HCT116 (cell line): ENCODE data around the gene CMPK1.

Source experiments
- JUND ChIP-seq: IDR thresholded peaks from 2 replicates; pipeline ENCODE4 v1.6.1; 2012
- POLR2AphosphoS5 ChIP-seq: IDR thresholded peaks from 2 replicates; pipeline ENCODE4 v1.6.1; 2011; ENCODE audit warnings: mild to moderate bottlenecking, low read depth, low read length, moderate library complexity
- RAD21 ChIP-seq: IDR thresholded peaks from 2 replicates; pipeline ENCODE4 v1.6.1; 2012; ENCODE audit warnings: low read depth, mild to moderate bottlenecking
- YY1 ChIP-seq: IDR thresholded peaks from 2 replicates; pipeline ENCODE4 v1.6.1; 2011; ENCODE audit warnings: low read length, low read depth, moderate library complexity, mild to moderate bottlenecking; ENCODE audit not compliant: insufficient replicate concordance; ENCODE audit errors: extremely low read depth
- ZFX ChIP-seq: fragments of 450-650 bp; IDR thresholded peaks from 2 replicates; pipeline ENCODE4 v1.6.1; 2017
- ZNF274 ChIP-seq: fragments of 200-500 bp; sonication (Bioruptor generic); IDR thresholded peaks from 2 replicates; pipeline ENCODE4 v1.6.1; 2014; ENCODE audit warnings: mild to moderate bottlenecking, low read depth, low read length, inconsistent platforms
- TF ChIP-seq, protein P1 (sequence below): IDR thresholded peaks from 2 replicates; pipeline ENCODE4 v1.6.1; 2012
- TF ChIP-seq, protein P2 (sequence below), 3 experiments: fragments of 200-600 bp in 1 of 3; sonication (generic) in 1 of 3; IDR thresholded peaks in 2 of 3; conservative IDR thresholded peaks in 1 of 3; 2 replicates each; pipeline ENCODE4 v1.5.1; 2012 to 2017; ENCODE audit warnings: low read depth in 2 of 3, low read length in 2 of 3, antibody characterized with exemption in 1 of 3, borderline replicate concordance in 1 of 3, control low read depth in 1 of 3, mild to moderate bottlenecking in 1 of 3, mixed read lengths in 1 of 3, mixed run types in 1 of 3, moderate library complexity in 1 of 3; ENCODE audit not compliant: insufficient read depth in 1 of 3
- TF ChIP-seq, protein P3 (sequence below): IDR thresholded peaks from 2 replicates; pipeline ENCODE4 v1.6.1; 2011; ENCODE audit warnings: mild to moderate bottlenecking, low read length, moderate library complexity; ENCODE audit not compliant: insufficient replicate concordance; ENCODE audit errors: extremely low read depth

DNA sequence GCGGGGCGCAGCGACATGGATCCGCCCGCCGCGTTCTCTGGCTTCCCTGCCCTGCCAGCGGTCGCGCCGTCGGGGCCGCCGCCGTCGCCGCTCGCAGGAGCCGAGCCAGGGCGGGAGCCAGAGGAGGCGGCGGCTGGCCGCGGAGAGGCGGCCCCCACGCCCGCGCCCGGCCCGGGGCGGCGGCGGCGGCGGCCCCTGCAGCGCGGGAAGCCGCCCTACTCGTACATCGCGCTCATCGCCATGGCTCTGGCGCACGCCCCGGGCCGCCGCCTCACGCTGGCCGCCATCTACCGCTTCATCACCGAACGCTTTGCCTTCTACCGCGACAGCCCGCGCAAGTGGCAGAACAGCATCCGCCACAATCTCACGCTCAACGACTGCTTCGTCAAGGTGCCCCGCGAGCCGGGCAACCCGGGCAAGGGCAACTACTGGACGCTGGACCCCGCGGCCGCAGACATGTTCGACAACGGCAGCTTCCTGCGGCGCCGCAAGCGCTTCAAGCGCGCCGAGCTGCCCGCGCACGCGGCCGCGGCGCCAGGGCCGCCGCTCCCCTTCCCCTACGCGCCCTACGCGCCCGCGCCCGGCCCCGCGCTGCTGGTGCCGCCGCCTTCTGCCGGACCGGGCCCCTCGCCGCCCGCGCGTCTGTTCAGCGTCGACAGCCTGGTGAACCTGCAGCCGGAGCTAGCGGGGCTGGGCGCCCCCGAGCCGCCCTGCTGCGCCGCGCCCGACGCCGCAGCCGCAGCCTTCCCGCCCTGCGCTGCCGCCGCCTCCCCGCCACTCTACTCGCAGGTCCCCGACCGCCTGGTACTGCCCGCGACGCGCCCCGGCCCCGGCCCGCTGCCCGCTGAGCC is 83.0 kb downstream of the CMPK1 start:
- TF ChIP-seq, protein P1, sequence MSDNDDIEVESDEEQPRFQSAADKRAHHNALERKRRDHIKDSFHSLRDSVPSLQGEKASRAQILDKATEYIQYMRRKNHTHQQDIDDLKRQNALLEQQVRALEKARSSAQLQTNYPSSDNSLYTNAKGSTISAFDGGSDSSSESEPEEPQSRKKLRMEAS: no peak
- TF ChIP-seq, protein P2, sequence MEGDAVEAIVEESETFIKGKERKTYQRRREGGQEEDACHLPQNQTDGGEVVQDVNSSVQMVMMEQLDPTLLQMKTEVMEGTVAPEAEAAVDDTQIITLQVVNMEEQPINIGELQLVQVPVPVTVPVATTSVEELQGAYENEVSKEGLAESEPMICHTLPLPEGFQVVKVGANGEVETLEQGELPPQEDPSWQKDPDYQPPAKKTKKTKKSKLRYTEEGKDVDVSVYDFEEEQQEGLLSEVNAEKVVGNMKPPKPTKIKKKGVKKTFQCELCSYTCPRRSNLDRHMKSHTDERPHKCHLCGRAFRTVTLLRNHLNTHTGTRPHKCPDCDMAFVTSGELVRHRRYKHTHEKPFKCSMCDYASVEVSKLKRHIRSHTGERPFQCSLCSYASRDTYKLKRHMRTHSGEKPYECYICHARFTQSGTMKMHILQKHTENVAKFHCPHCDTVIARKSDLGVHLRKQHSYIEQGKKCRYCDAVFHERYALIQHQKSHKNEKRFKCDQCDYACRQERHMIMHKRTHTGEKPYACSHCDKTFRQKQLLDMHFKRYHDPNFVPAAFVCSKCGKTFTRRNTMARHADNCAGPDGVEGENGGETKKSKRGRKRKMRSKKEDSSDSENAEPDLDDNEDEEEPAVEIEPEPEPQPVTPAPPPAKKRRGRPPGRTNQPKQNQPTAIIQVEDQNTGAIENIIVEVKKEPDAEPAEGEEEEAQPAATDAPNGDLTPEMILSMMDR (IDR thresholded peaks at IDR 0.05 in 2 of 3, conservative IDR thresholded peaks at IDR 0.05 in 1 of 3; ENCODE audit: borderline replicate concordance in 1 of 3, insufficient read depth in 1 of 3, low read depth in 2 of 3, low read length in 2 of 3): no peak
- TF ChIP-seq JUND (no peak), YY1 (no peak), ZNF274 (no peak), RAD21 (no peak), POLR2AphosphoS5 (no peak), ZFX (no peak)
- TF ChIP-seq, protein P3, sequence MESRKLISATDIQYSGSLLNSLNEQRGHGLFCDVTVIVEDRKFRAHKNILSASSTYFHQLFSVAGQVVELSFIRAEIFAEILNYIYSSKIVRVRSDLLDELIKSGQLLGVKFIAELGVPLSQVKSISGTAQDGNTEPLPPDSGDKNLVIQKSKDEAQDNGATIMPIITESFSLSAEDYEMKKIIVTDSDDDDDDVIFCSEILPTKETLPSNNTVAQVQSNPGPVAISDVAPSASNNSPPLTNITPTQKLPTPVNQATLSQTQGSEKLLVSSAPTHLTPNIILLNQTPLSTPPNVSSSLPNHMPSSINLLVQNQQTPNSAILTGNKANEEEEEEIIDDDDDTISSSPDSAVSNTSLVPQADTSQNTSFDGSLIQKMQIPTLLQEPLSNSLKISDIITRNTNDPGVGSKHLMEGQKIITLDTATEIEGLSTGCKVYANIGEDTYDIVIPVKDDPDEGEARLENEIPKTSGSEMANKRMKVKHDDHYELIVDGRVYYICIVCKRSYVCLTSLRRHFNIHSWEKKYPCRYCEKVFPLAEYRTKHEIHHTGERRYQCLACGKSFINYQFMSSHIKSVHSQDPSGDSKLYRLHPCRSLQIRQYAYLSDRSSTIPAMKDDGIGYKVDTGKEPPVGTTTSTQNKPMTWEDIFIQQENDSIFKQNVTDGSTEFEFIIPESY: no peak
